A673 (cell line): Measurements from ENCODE around the gene CRNKL1.

Source experiments
- EZH2 ChIP-seq: fragments of 200-600 bp; sonication (generic); IDR thresholded peaks from 2 replicates; pipeline ENCODE4 v1.6.1; 2017; ENCODE audit warnings: borderline replicate concordance, low read depth, mild to moderate bottlenecking, mixed read lengths, antibody characterized with exemption, low read length; ENCODE audit not compliant: poor library complexity, severe bottlenecking
- TF ChIP-seq, protein P1 (sequence below): fragments of 300-800, 200-600 bp; sonication (generic); conservative IDR thresholded peaks from 2 replicates; pipeline ENCODE4 v1.5.1; 2017; ENCODE audit warnings: low read depth, mild to moderate bottlenecking, antibody characterized with exemption, low read length, moderate library complexity, mixed read lengths

GRCh38 chr20:20022498-20022897, 29.8 kb downstream of the CRNKL1 start:
- TF ChIP-seq, protein P1, sequence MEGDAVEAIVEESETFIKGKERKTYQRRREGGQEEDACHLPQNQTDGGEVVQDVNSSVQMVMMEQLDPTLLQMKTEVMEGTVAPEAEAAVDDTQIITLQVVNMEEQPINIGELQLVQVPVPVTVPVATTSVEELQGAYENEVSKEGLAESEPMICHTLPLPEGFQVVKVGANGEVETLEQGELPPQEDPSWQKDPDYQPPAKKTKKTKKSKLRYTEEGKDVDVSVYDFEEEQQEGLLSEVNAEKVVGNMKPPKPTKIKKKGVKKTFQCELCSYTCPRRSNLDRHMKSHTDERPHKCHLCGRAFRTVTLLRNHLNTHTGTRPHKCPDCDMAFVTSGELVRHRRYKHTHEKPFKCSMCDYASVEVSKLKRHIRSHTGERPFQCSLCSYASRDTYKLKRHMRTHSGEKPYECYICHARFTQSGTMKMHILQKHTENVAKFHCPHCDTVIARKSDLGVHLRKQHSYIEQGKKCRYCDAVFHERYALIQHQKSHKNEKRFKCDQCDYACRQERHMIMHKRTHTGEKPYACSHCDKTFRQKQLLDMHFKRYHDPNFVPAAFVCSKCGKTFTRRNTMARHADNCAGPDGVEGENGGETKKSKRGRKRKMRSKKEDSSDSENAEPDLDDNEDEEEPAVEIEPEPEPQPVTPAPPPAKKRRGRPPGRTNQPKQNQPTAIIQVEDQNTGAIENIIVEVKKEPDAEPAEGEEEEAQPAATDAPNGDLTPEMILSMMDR, result no peak
- TF ChIP-seq EZH2, result no peak
